H1 (cell line): Measurements from ENCODE around the gene KPNA1. TPM values are rescaled to one million over a fixed set of nuclear protein-coding genes. Genes with fewer than 3 reads are reported as not detected.

Source experiments
- CTCF ChIA-PET: fragments of 300-600 bp; sonication (Branson Sonifier 250); formaldehyde crosslinking; loops from one replicate; lab custom pipeline; 2021; ENCODE audit not compliant: partially characterized antibody; lab: Charles Lee
- POLR2A ChIA-PET: fragments of 300-600 bp; sonication (Branson Sonifier 250); formaldehyde crosslinking; loops from one replicate; lab custom pipeline; 2021; ENCODE audit warnings: inconsistent platforms; ENCODE audit not compliant: partially characterized antibody; lab: Charles Lee
- DNase-seq, 2 experiments: peaks; one replicate each; pipeline versions ENCODE4 v3.0.0 to v3.0.0-alpha.2; 2010 to 2022; ENCODE audit warnings: low spot score in 2 of 2, low read depth in 1 of 2, mixed read lengths in 1 of 2
- FAIRE-seq: peaks from 2 replicates; lab custom pipeline; 2011; peaks lifted over from hg19 to GRCh38; lab: Jason Lieb, UNC
- H2AFZ ChIP-seq: 2 replicates; pipeline ENCODE4 v1.8.1; 2012; ENCODE audit warnings: low read length, inconsistent platforms
- H2AK5ac ChIP-seq: 2 replicates; pipeline ENCODE4 v1.6.1; 2013; ENCODE audit warnings: low read depth, low read length
- H2BK120ac ChIP-seq: replicated peaks from 2 replicates; pipeline ENCODE3; 2013; ENCODE audit warnings: low read depth, low read length, inconsistent platforms
- H2BK12ac ChIP-seq: 2 replicates; pipeline ENCODE4 v1.6.1; 2013; ENCODE audit warnings: low read depth, low read length
- H2BK15ac ChIP-seq: 2 replicates; pipeline ENCODE4 v1.6.1; 2013; ENCODE audit warnings: low read length
- H2BK20ac ChIP-seq: 2 replicates; pipeline ENCODE4 v1.6.1; 2013; ENCODE audit warnings: low read length
- H2BK5ac ChIP-seq: 2 replicates; pipeline ENCODE4 v1.6.1; 2013; ENCODE audit warnings: low read depth, low read length
- H3K14ac ChIP-seq: 2 replicates; pipeline ENCODE4 v1.6.1; 2013; ENCODE audit warnings: inconsistent platforms; ENCODE audit not compliant: insufficient read length
- H3K18ac ChIP-seq: 2 replicates; pipeline ENCODE4 v1.6.1; 2013; ENCODE audit warnings: low read length; ENCODE audit errors: extremely low read depth
- H3K23ac ChIP-seq: 2 replicates; pipeline ENCODE4 v1.6.1; 2013; ENCODE audit warnings: inconsistent platforms; ENCODE audit not compliant: insufficient read length
- H3K23me2 ChIP-seq: 2 replicates; pipeline ENCODE4 v1.6.1; 2013; ENCODE audit warnings: low read depth, low read length
- H3K27ac ChIP-seq: 2 replicates; pipeline ENCODE4 v1.6.1; 2011; ENCODE audit warnings: low read depth, low read length, inconsistent platforms
- H3K27me3 ChIP-seq, 4 experiments: replicated peaks in 1 of 4; 1 replicate in 1 of 4; 2 replicates in 3 of 4; pipeline versions ENCODE4 v1.6.1 to v1.8.1; 2011 to 2013; ENCODE audit warnings: low read length in 3 of 4, mild to moderate bottlenecking in 3 of 4, inconsistent platforms in 2 of 4, mixed read lengths in 2 of 4, moderate library complexity in 1 of 4; ENCODE audit not compliant: control insufficient read depth in 3 of 4, insufficient read depth in 3 of 4; ENCODE audit errors: extremely low read depth in 1 of 4
- H3K36me3 ChIP-seq, 4 experiments: 2 replicates each; pipeline versions ENCODE4 v1.6.1 to v1.8.1; 2011 to 2013; ENCODE audit warnings: mild to moderate bottlenecking in 4 of 4, low read length in 3 of 4, moderate library complexity in 2 of 4, control low read depth in 1 of 4, inconsistent platforms in 1 of 4; ENCODE audit not compliant: insufficient read depth in 4 of 4, control insufficient read depth in 2 of 4
- H3K4ac ChIP-seq: replicated peaks from 2 replicates; pipeline ENCODE3; 2013; ENCODE audit warnings: low read length, low read depth, mixed read lengths, inconsistent platforms; ENCODE audit not compliant: insufficient read length
- H3K4me1 ChIP-seq, 4 experiments: replicated peaks in 1 of 4; 1 replicate in 1 of 4; 2 replicates in 3 of 4; pipeline versions ENCODE4 v1.6.1 to v1.8.1; 2011 to 2013; ENCODE audit warnings: low read length in 3 of 4, inconsistent platforms in 2 of 4, mixed read lengths in 1 of 4; ENCODE audit not compliant: insufficient read depth in 4 of 4, control insufficient read depth in 3 of 4
- H3K4me2 ChIP-seq, 2 experiments: 2 replicates each; pipeline versions ENCODE4 v1.6.1 to v1.8.1; 2011 to 2013; ENCODE audit warnings: low read depth in 2 of 2, low read length in 2 of 2, control low read depth in 1 of 2, inconsistent platforms in 1 of 2, mild to moderate bottlenecking in 1 of 2; ENCODE audit not compliant: insufficient read depth in 1 of 2
- H3K4me3 ChIP-seq, 4 experiments: fragments of 200-600, 300-600 bp in 1 of 4; sonication (generic), shearing (Covaris generic), sonication (Bioruptor Twin) in 1 of 4; 2 replicates each; pipeline versions ENCODE4 v1.5.1 to v1.8.1; 2011 to 2016; ENCODE audit warnings: low read length in 4 of 4, low read depth in 3 of 4, control low read depth in 2 of 4, inconsistent platforms in 2 of 4, mild to moderate bottlenecking in 2 of 4, mixed read lengths in 1 of 4, moderate library complexity in 1 of 4; ENCODE audit not compliant: insufficient read depth in 2 of 4; ENCODE audit errors: extremely low read depth in 1 of 4
- H3K56ac ChIP-seq: replicated peaks from 2 replicates; pipeline ENCODE3; 2013; ENCODE audit warnings: low read depth, mild to moderate bottlenecking, mixed read lengths, low read length, inconsistent platforms; ENCODE audit not compliant: insufficient read length
- H3K79me1 ChIP-seq: 2 replicates; pipeline ENCODE4 v1.6.1; 2013; ENCODE audit warnings: low read depth, low read length, control low read depth
- H3K79me2 ChIP-seq, 2 experiments: 2 replicates each; pipeline versions ENCODE4 v1.6.1 to v1.8.1; 2012 to 2013; ENCODE audit warnings: low read length in 2 of 2, mild to moderate bottlenecking in 2 of 2, inconsistent platforms in 1 of 2; ENCODE audit not compliant: insufficient read depth in 2 of 2, control insufficient read depth in 1 of 2
- H3K9ac ChIP-seq, 4 experiments: replicated peaks in 1 of 4; 1 replicate in 1 of 4; 2 replicates in 3 of 4; pipeline versions ENCODE4 v1.6.1 to v1.8.1; 2011 to 2013; ENCODE audit warnings: low read depth in 3 of 4, low read length in 3 of 4, control low read depth in 2 of 4, mild to moderate bottlenecking in 2 of 4, moderate library complexity in 2 of 4, inconsistent platforms in 1 of 4; ENCODE audit errors: extremely low read depth in 1 of 4
- H3K9me3 ChIP-seq, 2 experiments: 2 replicates each; pipeline versions ENCODE4 v1.6.1 to v1.8.1; 2012 to 2013; ENCODE audit warnings: mild to moderate bottlenecking in 2 of 2, moderate library complexity in 2 of 2, control low read depth in 1 of 2, inconsistent platforms in 1 of 2, low read depth in 1 of 2, low read length in 1 of 2, mixed read lengths in 1 of 2; ENCODE audit not compliant: insufficient read depth in 2 of 2
- H4K20me1 ChIP-seq, 2 experiments: replicated peaks in 1 of 2; 2 replicates each; pipeline versions ENCODE3 to v1.8.1; 2011 to 2013; ENCODE audit warnings: inconsistent platforms in 2 of 2, low read length in 2 of 2, mild to moderate bottlenecking in 1 of 2; ENCODE audit not compliant: insufficient read depth in 2 of 2, control insufficient read depth in 1 of 2
- H4K5ac ChIP-seq: 2 replicates; pipeline ENCODE4 v1.6.1; 2013; ENCODE audit warnings: low read length, low read depth, mixed read lengths, inconsistent platforms; ENCODE audit not compliant: insufficient read length
- H4K8ac ChIP-seq: 2 replicates; pipeline ENCODE4 v1.8.0; 2013; ENCODE audit warnings: mild to moderate bottlenecking, moderate library complexity, low read length, inconsistent platforms; ENCODE audit not compliant: insufficient read depth; ENCODE audit errors: extremely low read depth
- H4K91ac ChIP-seq: replicated peaks from 2 replicates; pipeline ENCODE3; 2013; ENCODE audit warnings: low read length, mixed read lengths, inconsistent platforms; ENCODE audit not compliant: insufficient read length
- WGBS, 2 experiments: shearing (Covaris generic) in 1 of 2; methylation state at CpG; one replicate each; pipeline versions ENCODE4 v1.1.6 to v1.1.7; 2013 to 2015; ENCODE audit warnings: low lambda C conversion rate in 2 of 2, mixed read lengths in 2 of 2, inconsistent platforms in 1 of 2, low coverage in 1 of 2, missing lambda C conversion rate in 1 of 2; ENCODE audit not compliant: insufficient replicate concordance in 2 of 2, insufficient coverage in 1 of 2, insufficient read length in 1 of 2; ENCODE audit errors: extremely low coverage in 1 of 2, missing lambda C conversion rate in 1 of 2; 5-methylcytosine and 5-hydroxymethylcytosine counted together
- polyA plus RNA-seq, 7 experiments: library from polyadenylated mRNA; depleted of rRNA in 3 of 7; stranded (reverse) in 5 of 7; unstranded in 2 of 7; fragments of >200 nt in 5 of 7; fragments of 200-250 nt in 2 of 7; gene quantifications; 1 replicate in 5 of 7; 2 replicates in 1 of 7; 4 replicates in 1 of 7; pipeline versions ENCODE4 v1.2.1 to v1.2.3, GENCODE V29; 2011 to 2013; ENCODE audit warnings: missing spikeins in 2 of 7, mixed read lengths in 2 of 7
- total RNA-seq: library from RNA; stranded (reverse); fragmentation: NEBNext Ultra II Directional; extraction: Animal tissue kit (Norgen Biotek cat#: 25700); gene quantifications from 2 replicates; pipeline ENCODE4 v1.2.1, GENCODE V29; 2021

KPNA1 gene
- total and polyA plus RNA-seq, 2 of the 8 experiments (the other 6 are each of a cell fraction or from before 2014, with no cell fraction given): 14.8 to 63.0 TPM

DNA sequence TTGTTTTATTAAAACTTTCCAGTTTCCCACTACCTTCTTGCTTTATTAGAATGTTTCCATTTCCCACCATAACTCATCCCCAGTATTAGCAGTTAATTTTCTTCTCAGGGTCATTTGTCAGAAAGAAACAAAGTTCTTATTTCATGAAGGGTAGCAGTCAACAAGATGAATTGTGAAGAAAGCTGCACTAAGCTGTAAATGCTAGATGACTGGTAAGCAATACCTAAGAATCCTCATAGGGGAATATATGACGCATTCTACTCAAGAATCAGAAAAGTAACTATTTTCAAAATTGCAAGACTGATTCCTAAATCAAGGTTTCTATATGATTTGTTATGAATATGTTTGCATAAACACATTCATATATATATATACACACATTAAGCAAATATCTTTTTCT lies 50.1 kb downstream of the KPNA1 start:
- no peak overlapping the region for H2BK15ac ChIP-seq
- no peak overlapping the region for H4K5ac ChIP-seq
- H3K9me3 ChIP-seq: no peaks in the 10 kb centered on the region
- H4K20me1 ChIP-seq: peaks cover 7 to 15% of the 10 kb centered on the region in 2 experiments
- H3K27me3 ChIP-seq: peaks cover 0 to 6% (median 0%) of the 10 kb centered on the region in 4 experiments; a peak in 2 of 7 replicates
- no peak for DNase-seq
- CTCF ChIA-PET: interaction anchor here (1.3 to 1.5 kb wide), 3 partner anchors 42 to 87 kb away, joined by 3 to 5 read pairs (median 4); no protein-coding TSS in a partner anchor
- H3K27ac ChIP-seq: no peak overlapping the region
- no peaks in the 10 kb centered on the region for H3K23me2 ChIP-seq
- no peak overlapping the region for H3K4ac ChIP-seq
- no peak for FAIRE-seq
- POLR2A ChIA-PET: no interaction called here
- H3K56ac ChIP-seq: no peak overlapping the region
- no peak overlapping the region for H3K4me2 ChIP-seq
- H2AK5ac ChIP-seq: no peak overlapping the region
- peaks cover 0 to 25% (median 3%) of the 10 kb centered on the region in 4 experiments; a peak in 2 of 8 replicates for H3K36me3 ChIP-seq
- WGBS, 2 experiments: 87% methylated on average over 1 of the region's 1 CpG; no CpG with 5 or more reads in 1 of the 2 experiments
- no peak overlapping the region for H2BK12ac ChIP-seq
- no peak overlapping the region for H4K91ac ChIP-seq
- H4K8ac ChIP-seq: no peak overlapping the region
- no peak overlapping the region for H3K23ac ChIP-seq
- H3K14ac ChIP-seq: no peak overlapping the region
- H2BK120ac ChIP-seq: no peak overlapping the region
- H3K79me2 ChIP-seq: peaks cover 0 to 15% of the 10 kb centered on the region in 2 experiments; a peak in 2 of 4 replicates
- no peak overlapping the region for H3K4me3 ChIP-seq
- no peaks in the 10 kb centered on the region for H3K79me1 ChIP-seq
- H3K18ac ChIP-seq: no peak overlapping the region
- H2AFZ ChIP-seq: no peak overlapping the region
- no peak overlapping the region for H2BK20ac ChIP-seq
- H2BK5ac ChIP-seq: no peak overlapping the region
- no peak overlapping the region for H3K9ac ChIP-seq
- peaks cover 1 to 8% (median 4%) of the 10 kb centered on the region in 4 experiments; a peak in 5 of 7 replicates for H3K4me1 ChIP-seq
